PC-3 (cell line): Measurements from ENCODE around the gene TAGLN2. TPM values are rescaled to one million over a fixed set of nuclear protein-coding genes. Genes with fewer than 3 reads are reported as not detected.

Source experiments
- ATAC-seq: fragments of 200-7000 bp; cut with Tn5 transposase; 2 replicates; pipeline ENCODE4 v1.9.1; 2020; ENCODE audit warnings: mild to moderate bottlenecking, moderate library complexity
- BruUV-seq: library from RNA; stranded (reverse); fragments of 400-500 nt; replicated peaks from 2 replicates; lab custom pipeline; 2021; lab: Mats Ljungman, UMichigan
- CTCF ChIA-PET: fragments of 300-600 bp; sonication (Branson Sonifier 250); formaldehyde crosslinking; loops from one replicate; lab custom pipeline; 2022; ENCODE audit warnings: antibody characterized with exemption; lab: Charles Lee
- POLR2A ChIA-PET: fragments of 300-600 bp; sonication (Branson Sonifier 250); formaldehyde crosslinking; loops from one replicate; lab custom pipeline; 2022; ENCODE audit warnings: antibody characterized with exemption; ENCODE audit not compliant: unreplicated experiment; lab: Charles Lee
- DNase-seq: peaks from one replicate; pipeline ENCODE4 v3.0.0-alpha.2; 2015
- H2AFZ ChIP-seq: fragments of 300-600 bp; sonication (generic); 2 replicates; pipeline ENCODE4 v1.6.0; 2016; ENCODE audit warnings: antibody characterized with exemption, low read length
- H3F3A ChIP-seq: fragments of 300-600 bp; sonication (generic); one replicate; pipeline ENCODE4 v1.6.0; 2017; ENCODE audit warnings: antibody characterized with exemption, low read length, control low read depth, mild to moderate bottlenecking; ENCODE audit not compliant: unreplicated experiment
- H3K27ac ChIP-seq: fragments of 300-600 bp; sonication (generic); 2 replicates; pipeline ENCODE4 v1.5.1; 2016; ENCODE audit warnings: mild to moderate bottlenecking, low read length
- H3K27me3 ChIP-seq: fragments of 300-600 bp; sonication (generic); 2 replicates; pipeline ENCODE4 v1.6.1; 2016; ENCODE audit warnings: low read length, mixed read lengths
- H3K36me3 ChIP-seq: fragments of 300-600 bp; sonication (generic); 2 replicates; pipeline ENCODE4 v1.6.1; 2016; ENCODE audit warnings: low read depth, mixed run types, low read length, mixed read lengths
- H3K4me1 ChIP-seq: fragments of 300-600 bp; sonication (generic); 2 replicates; pipeline ENCODE4 v1.5.1; 2016; ENCODE audit warnings: low read length; ENCODE audit not compliant: insufficient read depth
- H3K4me2 ChIP-seq: fragments of 300-600 bp; sonication (generic); 2 replicates; pipeline ENCODE4 v1.6.0; 2016; ENCODE audit warnings: low read length
- H3K4me3 ChIP-seq: fragments of 300-600 bp; sonication (generic); 2 replicates; pipeline ENCODE4 v1.5.1; 2016; ENCODE audit warnings: mild to moderate bottlenecking, low read length, mixed read lengths
- H3K79me2 ChIP-seq: fragments of 300-600 bp; sonication (generic); 2 replicates; pipeline ENCODE4 v1.6.1; 2017; ENCODE audit warnings: low read length, mixed read lengths
- H3K9ac ChIP-seq: fragments of 300-600 bp; sonication (generic); 2 replicates; pipeline ENCODE4 v1.6.0; 2016; ENCODE audit warnings: mild to moderate bottlenecking, low read length
- H3K9me2 ChIP-seq: fragments of 300-600 bp; sonication (generic); replicated peaks from 2 replicates; pipeline ENCODE4 v1.6.1; 2016; ENCODE audit warnings: mixed run types, low read length, mixed read lengths
- H3K9me3 ChIP-seq: fragments of 300-600 bp; sonication (generic); 2 replicates; pipeline ENCODE4 v1.6.1; 2016; ENCODE audit warnings: low read length, mixed read lengths
- H4K20me1 ChIP-seq: fragments of 300-600 bp; sonication (generic); 2 replicates; pipeline ENCODE4 v1.6.1; 2016; ENCODE audit warnings: low read length, mixed read lengths
- CTCF ChIP-seq: fragments of 300-600 bp; sonication (generic); conservative IDR thresholded peaks from 2 replicates; pipeline ENCODE4 v1.5.1; 2017; ENCODE audit warnings: antibody characterized with exemption, low read depth, mild to moderate bottlenecking, low read length
- EZH2 ChIP-seq: fragments of 300-600 bp; sonication (generic); IDR thresholded peaks from one replicate; pipeline ENCODE4 v1.6.1; 2017; ENCODE audit warnings: antibody characterized with exemption, mild to moderate bottlenecking, low read length; ENCODE audit not compliant: unreplicated experiment
- EZH2phosphoT487 ChIP-seq: fragments of 300-600 bp; sonication (generic); IDR thresholded peaks from 2 replicates; pipeline ENCODE4 v1.6.1; 2018; ENCODE audit warnings: mild to moderate bottlenecking, antibody characterized with exemption, low read length, borderline replicate concordance
- intact Hi-C: fragments of 100-400 bp; cut with micrococcal nuclease; formaldehyde crosslinking; loops from 2 replicates; pipeline ENCODE4 v1.9.0; 2023
- total RNA-seq: library from RNA; depleted of rRNA; stranded (reverse); fragments of >200 nt; gene quantifications from 2 replicates; pipeline ENCODE4 v1.2.3, GENCODE V29; 2014

The TAGLN2 gene
- total RNA-seq, 1 experiment from 2014 or later, result 1,584 TPM

DNA sequence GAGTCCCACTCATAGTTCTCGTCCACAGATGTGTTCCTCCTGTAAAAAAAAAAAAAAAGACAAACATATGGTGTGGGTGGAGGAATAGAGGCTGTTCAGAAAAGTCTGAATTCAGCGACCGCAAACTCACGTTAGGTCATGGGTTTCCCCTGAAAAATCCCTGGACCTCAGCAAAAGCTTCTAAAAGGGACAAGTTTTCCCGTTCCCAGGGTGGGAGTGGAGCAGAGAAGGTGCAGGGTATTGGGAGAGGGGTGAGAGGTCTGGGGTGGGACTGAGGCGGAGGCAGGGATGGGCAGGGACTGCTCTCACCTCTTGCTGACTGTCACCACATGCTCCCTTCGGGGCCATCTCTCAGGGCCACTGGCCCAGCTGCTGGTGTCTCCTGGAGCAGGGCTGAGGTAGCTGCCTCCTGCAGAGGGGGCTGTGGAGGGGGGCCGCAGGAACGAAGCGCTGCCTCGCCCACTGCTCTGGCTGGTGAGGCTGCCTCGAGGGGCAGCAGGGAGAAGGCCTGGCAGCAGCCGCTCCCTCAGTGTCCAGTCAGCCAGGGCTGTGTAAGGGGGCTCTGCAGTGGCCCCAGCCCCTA, 2.6 kb upstream of the TAGLN2 start:
- Histone ChIP-seq H3K9me2 (no peaks in the 10 kb centered on the region), H2AFZ (no peak overlapping the region), H3K9ac (no peak overlapping the region), H3K9me3 (no peaks in the 10 kb centered on the region), H3K4me2 (no peak overlapping the region), H4K20me1 (peaks cover 14% of the 10 kb centered on the region), H3K27ac (no peak overlapping the region), H3K36me3 (peaks cover 8% of the 10 kb centered on the region), H3K27me3 (no peaks in the 10 kb centered on the region), H3F3A (no peaks in the 10 kb centered on the region), H3K4me1 (peaks cover 18% of the 10 kb centered on the region), H3K4me3 (no peak overlapping the region), H3K79me2 (peaks cover 30% of the 10 kb centered on the region)
- no peak for TF ChIP-seq CTCF
- TF ChIP-seq EZH2phosphoT487, result no peak
- TF ChIP-seq EZH2, result no peak
- no TSS peak for BruUV-seq
- ChIA-PET CTCF (no interaction called here), POLR2A (no interaction called here)
- intact Hi-C loops, result no loop called here
- no peak for DNase-seq
- ATAC-seq, result no peak

DNA sequence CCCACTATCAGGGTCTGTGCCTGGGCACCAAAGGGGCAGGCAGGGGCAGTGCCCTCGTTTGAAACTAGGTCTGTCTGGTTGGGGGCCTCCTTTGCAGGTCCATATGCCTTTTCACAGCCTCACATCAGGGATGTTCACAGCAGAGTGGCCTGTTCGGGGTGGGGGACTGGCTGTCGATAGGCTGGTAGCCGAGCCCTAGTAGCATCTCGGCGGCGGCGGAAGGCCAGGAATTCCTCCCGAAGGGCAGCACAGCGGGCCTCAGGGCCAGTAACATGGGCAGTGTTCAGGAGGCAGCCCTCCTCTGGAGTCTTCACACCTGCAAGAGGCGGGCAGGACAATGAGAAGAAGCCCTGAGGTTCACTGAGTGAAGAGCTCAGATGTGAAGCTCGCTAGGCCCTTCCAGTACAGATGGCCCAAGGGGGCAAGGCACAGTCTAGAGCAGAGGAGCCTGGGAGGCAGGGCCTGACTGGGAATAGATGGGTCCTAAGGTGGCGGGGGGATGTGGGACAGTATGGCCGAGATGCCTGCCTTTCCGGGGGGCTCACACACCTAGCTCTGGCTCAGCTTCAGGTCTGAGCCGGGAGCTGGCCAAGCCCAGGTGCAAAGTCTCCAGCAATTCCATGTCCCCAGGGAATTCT, 2.0 kb upstream of the TAGLN2 start:
- POLR2A ChIA-PET, result no interaction called here
- CTCF ChIA-PET, result no interaction called here

More for the DNA sequence above, 2.0 kb upstream of the TAGLN2 start:
- Histone ChIP-seq H3K36me3 (peaks cover 14% of the 10 kb centered on the region), H3K9me3 (no peaks in the 10 kb centered on the region), H3K4me2 (no peak overlapping the region), H3K27ac (no peak overlapping the region), H3F3A (no peaks in the 10 kb centered on the region), H3K4me1 (peaks cover 23% of the 10 kb centered on the region), H3K79me2 (peaks cover 37% of the 10 kb centered on the region), H3K27me3 (no peaks in the 10 kb centered on the region), H3K4me3 (no peak overlapping the region), H4K20me1 (peaks cover 20% of the 10 kb centered on the region), H3K9ac (no peak overlapping the region), H2AFZ (no peak overlapping the region), H3K9me2 (no peaks in the 10 kb centered on the region)
- no TSS peak for BruUV-seq
- TF ChIP-seq EZH2 (no peak), CTCF (no peak), EZH2phosphoT487 (no peak)
- no peak for DNase-seq
- ATAC-seq, result no peak
- intact Hi-C loops, result no loop called here
